C4-2B (cell line): ENCODE results near the gene NF1.
A peak's percentile ranks its signal among the peaks of the same experiment; 100 is the strongest.

ENCODE experiments used
- ZFX ChIP-seq: fragments of 450-650 bp; IDR thresholded peaks from 2 replicates; pipeline ENCODE4 v1.6.1; 2017
- TF ChIP-seq, protein P1 (sequence below): fragments of 450-650 bp; conservative IDR thresholded peaks from 2 replicates; pipeline ENCODE4 v1.5.1; 2017; ENCODE audit warnings: mild to moderate bottlenecking

DNA sequence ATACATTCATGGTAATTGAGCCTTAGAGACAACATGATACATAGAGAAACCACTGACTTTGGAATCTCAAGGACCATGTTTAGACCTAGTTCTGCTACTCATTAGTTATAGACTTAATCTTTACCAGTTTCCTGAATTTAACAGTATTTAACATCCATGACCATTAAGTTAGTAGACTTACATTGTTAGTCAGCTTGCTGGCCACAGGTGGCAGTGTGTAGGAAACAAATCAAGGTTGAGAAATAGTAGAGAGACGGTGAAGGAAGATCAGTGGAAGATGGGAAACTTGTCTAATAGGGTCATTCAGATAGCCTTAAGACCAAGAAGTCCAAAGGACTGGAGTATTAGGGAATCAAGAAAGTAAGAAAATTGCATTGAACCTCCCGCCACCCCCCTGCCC is 171.3 kb downstream of the NF1 start:
- TF ChIP-seq, protein P1, sequence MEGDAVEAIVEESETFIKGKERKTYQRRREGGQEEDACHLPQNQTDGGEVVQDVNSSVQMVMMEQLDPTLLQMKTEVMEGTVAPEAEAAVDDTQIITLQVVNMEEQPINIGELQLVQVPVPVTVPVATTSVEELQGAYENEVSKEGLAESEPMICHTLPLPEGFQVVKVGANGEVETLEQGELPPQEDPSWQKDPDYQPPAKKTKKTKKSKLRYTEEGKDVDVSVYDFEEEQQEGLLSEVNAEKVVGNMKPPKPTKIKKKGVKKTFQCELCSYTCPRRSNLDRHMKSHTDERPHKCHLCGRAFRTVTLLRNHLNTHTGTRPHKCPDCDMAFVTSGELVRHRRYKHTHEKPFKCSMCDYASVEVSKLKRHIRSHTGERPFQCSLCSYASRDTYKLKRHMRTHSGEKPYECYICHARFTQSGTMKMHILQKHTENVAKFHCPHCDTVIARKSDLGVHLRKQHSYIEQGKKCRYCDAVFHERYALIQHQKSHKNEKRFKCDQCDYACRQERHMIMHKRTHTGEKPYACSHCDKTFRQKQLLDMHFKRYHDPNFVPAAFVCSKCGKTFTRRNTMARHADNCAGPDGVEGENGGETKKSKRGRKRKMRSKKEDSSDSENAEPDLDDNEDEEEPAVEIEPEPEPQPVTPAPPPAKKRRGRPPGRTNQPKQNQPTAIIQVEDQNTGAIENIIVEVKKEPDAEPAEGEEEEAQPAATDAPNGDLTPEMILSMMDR, result peak; percentile 43
- TF ChIP-seq ZFX, result no peak
